ENCODE results near the gene FAM81A.
"Not testable (repeated sequence)": the region's sequence is repeated elsewhere in the genome, so short reads cannot be mapped to it uniquely, and the experiment has no call there.

The FAM81A gene

GRCh38 chr15:59428898-59429297, 9.1 kb upstream of the FAM81A start:
- not testable (repeated sequence) for DNase-seq

GRCh38 chr15:59432389-59432788, 5.6 kb upstream of the FAM81A start:
- DNase-seq, result no peak

DNA sequence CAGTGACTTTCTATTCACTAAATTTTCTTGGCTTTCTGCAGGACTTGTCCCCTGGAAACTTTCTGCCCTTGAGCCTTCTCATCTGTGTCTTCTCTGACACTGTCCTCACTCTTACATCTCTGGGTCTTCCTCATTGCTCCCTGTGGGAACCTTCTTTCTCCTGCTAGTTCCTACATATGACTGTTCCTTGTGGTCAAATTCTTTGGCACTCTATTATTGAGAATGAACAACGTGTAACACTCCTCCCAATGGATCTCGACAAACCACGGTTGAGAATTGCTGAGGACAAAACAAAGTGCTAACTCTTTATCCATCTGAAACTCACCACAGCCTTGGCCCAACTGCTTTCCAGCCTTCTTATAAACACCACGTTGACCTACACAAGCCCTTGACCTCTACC, 3.5 kb upstream of the FAM81A start:
- DNase-seq, result no peak

DNA sequence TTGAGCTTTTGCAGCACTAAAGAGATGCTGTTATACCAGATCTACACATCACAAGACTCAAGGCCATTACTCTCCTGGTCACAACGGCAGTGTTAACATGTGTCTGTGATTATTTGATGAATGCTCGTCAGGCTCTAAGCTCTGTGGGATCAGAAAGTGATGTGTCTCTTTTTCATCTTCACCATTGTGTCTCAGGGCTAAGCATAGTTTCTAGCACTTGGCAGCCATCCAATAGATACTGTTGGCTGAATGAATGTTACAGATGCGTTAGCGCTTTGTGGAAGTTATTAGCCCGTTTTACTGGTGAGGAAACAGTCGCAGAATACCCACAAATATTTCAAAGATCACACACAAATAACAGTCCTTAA, 1.2 kb upstream of the FAM81A start:
- peak in 1 of 2 experiments; percentile 31 for DNase-seq

- DNase-seq, result no peak
Measured at GRCh38 chr15:59437142-59437816, 707 bp upstream of the FAM81A start.

DNA sequence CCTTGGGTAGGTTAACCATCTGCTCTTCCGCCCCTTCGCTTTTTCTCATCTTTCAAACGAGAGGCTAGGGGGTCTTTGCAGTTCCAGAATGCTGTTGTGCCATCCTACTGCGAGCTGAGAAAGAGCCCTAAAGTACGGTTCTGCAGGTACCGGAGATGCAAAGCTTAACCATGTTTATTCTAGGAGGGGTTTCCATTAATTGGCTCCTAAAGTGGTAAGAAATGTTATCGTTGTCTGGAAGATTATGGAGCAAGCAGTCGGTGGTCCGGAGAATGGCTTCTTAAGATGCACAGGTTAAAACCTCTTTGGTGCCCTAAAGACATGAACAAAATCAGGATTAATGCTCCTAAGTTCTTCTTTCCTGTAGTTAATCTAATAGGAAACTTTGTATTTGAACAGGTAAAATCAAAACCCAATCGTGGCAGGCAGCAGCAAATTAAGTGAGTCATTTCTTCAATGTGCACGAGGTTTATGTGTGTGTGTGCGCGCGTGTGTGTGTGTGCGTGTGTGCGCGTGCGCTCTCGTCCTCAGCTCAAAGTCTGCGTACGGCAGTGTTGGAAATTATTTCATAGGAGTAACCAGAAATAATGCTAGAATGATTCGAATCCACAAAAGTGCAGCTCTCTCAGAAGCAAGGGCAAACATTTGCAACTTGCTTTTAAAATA, 772 bp downstream of the FAM81A start:
- no peak for DNase-seq

DNA sequence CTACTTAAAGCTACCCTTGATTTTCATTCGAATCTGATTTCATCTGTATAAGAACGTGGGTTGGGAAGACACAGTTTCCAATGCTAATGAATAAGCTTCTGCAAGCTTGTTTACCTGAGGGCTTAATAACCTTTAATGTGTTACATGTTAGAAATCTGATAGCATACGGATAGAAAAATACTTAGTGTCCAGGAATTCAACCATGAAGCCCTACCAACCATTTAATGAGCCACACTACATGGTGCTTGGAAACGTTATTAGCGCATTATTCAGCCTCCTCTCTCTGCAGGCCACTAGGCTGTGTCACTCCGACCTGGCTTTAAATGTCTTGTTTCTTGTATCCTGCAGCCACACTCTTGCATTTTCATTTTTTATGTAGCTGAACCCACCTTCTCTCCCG, 1.6 kb downstream of the FAM81A start:
- no peak for DNase-seq

DNA sequence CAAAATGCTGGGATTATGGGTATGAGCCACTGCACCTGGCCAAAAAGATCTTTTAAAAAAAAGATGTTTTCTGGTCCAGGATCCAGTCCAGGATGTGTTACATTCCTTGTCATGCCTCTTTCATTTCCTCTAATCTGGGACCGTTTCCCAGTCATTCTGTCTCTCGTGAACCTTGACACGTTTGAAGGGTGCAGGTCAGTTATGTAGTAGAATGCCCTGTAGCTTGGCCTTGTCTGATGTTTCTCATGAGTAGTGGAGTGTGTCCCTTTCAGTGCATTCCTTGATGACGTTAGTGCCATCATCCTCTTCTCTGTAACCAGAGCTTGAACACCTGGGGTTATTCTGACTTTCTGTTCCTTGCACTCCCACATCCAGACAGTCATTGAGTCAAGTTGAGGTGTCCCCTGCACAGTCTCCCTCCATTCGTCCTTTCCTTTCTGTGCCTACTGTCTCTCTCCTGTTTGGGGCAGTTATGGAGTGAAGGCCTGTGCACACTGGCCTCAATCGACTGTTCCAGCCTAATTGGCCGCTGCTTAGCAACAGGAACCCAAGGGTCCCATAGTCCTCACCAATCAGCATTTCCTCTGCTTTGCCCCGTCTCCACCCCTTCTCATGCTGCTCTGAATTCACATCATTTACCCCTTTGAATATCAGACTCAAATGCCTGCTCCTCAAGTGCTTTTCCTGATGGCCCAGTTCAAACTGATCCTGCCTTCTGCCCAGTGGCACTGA, 5.5 kb downstream of the FAM81A start:
- DNase-seq, result no peak

- DNase-seq, result no peak
Measured at GRCh38 chr15:59444081-59444835, 6.3 kb downstream of the FAM81A start.

DNA sequence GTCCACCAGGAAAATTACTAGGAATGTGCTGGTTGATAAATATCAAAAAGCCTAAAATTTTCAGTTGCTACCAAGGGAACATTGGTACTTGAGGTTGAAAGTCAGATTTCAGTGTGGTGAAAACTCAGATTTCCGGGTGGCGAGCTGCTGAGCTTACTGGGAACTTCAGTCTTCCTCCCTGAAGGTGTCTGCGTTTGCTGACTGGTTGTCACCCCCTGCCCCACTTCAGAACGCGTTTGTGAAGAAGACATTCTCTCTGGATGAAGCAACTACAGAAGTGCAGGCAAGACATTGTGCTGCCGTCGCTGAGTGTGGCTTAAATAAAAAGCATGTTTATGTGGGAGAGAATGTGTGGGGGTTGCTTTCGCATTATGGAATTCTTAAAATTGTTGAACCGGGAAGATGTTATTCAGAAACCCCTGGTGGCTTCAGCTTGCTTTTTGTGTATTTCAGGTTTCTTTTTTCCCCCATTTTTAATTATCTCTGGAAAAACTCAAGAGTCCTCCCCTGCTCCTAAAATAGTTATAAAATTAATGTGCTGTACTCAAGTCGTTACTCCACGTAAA, 7.1 kb downstream of the FAM81A start:
- no peak for DNase-seq

GRCh38 chr15:59446232-59446957, 8.4 kb downstream of the FAM81A start:
- DNase-seq, result no peak

DNA sequence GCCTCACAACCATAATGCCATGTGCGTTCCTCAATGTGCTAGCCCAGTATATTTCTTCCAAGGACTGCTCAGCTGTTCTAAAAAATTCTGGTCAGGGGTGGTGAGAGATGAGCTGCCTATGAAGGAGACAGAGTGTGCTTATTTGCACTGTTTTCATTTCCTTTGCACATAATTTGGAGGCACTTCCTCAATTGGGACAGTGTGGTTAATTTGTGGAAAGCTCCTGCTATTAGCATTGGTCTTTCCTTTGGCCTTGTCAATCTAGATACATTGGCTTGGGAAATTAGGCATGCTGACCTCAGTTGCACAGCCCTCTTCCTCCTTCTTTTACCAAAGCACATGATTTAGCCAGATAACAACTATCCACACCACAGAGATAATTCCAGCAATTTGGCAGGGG, 9.4 kb downstream of the FAM81A start:
- no peak for DNase-seq

DNA sequence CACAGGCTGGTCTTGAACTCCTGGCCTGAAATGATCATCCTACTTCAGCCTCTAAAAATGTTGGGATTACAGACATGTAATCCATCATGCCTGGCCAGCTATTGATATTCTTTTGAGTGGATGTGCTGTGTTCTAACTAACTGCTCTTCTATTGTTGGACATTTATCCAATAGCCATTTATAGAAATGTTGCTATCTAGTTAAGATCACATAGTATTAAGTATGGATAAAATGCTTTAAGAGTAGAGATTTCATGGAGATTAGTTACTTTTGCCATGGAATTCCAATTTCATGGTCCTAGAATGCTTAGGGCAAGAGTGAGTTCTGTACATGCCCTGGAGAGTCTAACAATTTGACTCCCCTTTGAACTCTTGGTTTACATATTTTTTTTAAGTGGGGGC, 10.9 kb downstream of the FAM81A start:
- DNase-seq, result no peak

DNA sequence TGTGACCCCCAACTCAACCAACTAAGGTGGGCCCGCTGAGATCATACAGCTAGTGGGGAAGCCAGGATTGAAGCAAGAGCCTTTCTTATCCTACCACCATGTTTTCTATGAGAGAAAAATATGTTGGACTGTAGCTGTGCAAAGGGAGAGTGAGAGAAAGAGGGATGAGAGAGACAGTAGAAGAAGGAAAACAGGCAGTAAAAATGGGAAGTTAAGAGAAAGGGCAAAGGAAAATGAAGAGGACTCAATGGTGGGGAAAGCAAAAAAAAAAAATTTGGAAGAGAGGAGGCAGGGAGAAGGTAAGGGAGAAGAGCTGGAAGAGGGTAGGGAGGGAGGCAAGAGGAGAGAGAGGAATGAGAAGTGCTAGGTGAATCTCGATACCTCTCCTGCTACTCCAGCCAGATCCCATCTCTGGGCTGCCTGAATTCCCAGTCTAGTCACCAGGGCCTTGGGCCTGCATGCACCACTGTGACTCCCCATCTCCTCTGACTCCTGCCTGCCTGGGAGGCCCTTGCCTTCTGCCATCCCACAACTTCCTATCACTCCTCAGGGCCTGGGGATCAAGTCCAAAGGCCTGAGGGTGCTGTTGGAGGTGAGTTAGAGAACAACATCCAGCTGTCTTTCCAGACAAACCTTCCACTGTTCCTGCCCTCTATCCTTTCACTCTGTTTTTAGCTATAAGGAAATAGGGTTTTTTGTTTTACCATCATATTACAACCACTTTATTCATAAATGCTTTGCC, 15.7 kb downstream of the FAM81A start:
- DNase-seq, result no peak

DNA sequence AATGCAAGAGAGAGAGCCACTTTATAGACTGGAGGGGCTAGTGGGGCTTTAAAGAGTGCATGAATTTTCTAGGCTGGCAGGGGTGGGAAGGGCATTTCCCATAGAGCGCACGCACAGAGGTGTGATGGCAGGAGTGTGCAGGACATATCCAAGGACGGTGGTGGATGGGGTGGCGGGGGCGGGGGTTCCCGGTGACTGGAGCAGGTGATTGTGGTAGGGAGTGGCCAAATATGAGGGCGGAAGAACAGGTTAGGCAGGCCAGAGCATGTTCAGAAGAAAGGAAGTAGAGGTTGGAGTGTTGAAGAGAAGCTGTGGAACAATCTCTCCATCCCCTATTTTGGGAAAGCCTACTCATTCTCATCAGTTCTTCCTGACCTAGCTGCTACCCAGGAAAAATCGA, 18.1 kb downstream of the FAM81A start:
- DNase-seq, result no peak

GRCh38 chr15:59457103-59457502, 19.1 kb downstream of the FAM81A start:
- DNase-seq, result no peak

GRCh38 chr15:59461521-59461920, 23.5 kb downstream of the FAM81A start:
- no peak for DNase-seq

- no peak for DNase-seq
Measured at GRCh38 chr15:59473226-59473625, 35.2 kb downstream of the FAM81A start.

DNA sequence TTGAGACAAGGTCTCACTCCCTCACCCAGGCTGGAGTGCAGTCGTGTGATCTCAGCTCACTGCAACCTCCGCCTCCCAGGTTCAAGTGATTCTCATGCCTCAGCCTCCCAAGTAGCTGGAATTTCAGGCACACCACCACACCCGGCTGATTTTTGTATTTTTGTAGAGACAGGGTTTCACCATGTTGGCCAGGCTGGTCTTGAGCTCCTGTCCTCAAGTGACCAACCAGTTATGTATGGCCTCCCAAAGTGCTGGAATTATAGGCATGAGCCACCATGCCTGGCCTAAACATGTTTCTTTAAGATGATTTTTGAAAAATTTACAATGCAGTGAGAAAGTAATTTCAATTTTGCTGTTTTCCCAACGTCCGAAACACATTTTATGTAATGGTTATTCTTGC, 37.2 kb downstream of the FAM81A start:
- DNase-seq, result not testable (repeated sequence)

DNA sequence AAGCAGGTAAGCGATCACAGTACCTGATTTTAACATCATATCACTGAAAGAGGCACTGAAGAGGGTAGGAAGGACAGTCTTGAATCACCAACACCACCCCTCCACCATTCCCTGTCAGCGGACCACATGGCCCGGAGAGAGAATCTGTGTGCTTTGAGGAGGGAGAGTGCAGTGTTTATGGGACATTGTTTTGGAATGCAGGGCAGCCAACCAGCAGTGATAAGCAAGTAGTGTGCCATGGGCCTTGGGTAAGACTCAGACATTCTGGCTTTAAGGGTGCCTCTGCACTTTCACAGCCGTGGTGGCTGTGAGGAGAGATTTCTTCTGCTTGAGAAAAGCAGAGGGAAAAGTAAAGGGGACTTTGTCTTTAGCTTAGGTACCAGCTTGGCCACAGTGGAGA, 46.4 kb downstream of the FAM81A start:
- no peak for DNase-seq

- no peak for DNase-seq
Measured at GRCh38 chr15:59485036-59485435, 47.0 kb downstream of the FAM81A start.

DNA sequence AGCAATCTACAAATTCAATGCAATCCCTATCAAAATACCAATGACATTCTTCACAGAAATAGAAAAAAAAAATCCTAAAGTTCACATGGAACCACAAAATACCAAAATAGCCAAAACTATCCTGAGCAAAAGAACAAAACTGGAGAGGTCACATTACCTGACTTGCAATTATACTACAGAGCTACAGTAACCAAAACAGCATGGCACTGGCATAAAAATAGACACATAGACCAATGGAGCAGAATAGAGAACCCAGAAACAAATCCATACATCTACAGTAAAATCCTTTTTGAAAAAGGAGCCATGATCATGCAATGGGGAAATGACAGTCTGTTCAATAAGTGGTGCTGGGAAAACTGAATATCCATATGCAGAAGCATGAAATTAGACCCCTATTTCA, 51.5 kb downstream of the FAM81A start:
- not testable (repeated sequence) for DNase-seq
